Prostate gland (tissue), 2 donors: Measurements from ENCODE around the gene TRRAP.

Experiments used
- POLR2A ChIP-seq: fragments of 450-650 bp; IDR thresholded peaks from one replicate; pipeline ENCODE4 v1.6.1; 2016; ENCODE audit warnings: antibody characterized with exemption, mild to moderate bottlenecking
- POLR2AphosphoS5 ChIP-seq: sonication (generic); formaldehyde crosslinking; IDR thresholded peaks from one replicate; pipeline ENCODE4 v1.6.1; 2017; ENCODE audit warnings: antibody characterized with exemption
- TF ChIP-seq, protein P1 (sequence below), 4 experiments: fragments of 200-600 bp in 2 of 4; fragments of 450-650 bp in 2 of 4; sonication (generic) in 2 of 4; IDR thresholded peaks; 1 replicate in 3 of 4; 2 replicates in 1 of 4; pipeline ENCODE4 v1.5.1; 2016 to 2019; ENCODE audit warnings: antibody characterized with exemption in 4 of 4, mild to moderate bottlenecking in 2 of 4, moderate library complexity in 2 of 4

DNA sequence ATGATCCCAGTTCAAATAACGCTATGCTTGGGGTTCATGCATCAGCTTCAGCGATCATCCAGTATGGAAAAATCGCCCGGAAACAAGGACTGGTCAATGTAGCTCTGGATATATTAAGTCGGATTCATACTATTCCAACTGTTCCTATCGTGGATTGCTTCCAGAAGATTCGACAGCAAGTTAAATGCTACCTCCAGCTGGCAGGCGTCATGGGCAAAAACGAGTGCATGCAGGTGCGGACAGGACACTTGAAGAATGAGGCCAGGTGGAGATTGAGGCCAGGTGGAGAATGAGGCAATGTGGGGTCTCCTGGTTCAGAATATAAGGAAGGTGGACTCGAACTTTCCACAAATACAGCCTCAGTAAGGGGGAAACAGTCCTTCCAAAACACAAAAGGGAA lies 105.8 kb downstream of the TRRAP start:
- TF ChIP-seq, protein P1, sequence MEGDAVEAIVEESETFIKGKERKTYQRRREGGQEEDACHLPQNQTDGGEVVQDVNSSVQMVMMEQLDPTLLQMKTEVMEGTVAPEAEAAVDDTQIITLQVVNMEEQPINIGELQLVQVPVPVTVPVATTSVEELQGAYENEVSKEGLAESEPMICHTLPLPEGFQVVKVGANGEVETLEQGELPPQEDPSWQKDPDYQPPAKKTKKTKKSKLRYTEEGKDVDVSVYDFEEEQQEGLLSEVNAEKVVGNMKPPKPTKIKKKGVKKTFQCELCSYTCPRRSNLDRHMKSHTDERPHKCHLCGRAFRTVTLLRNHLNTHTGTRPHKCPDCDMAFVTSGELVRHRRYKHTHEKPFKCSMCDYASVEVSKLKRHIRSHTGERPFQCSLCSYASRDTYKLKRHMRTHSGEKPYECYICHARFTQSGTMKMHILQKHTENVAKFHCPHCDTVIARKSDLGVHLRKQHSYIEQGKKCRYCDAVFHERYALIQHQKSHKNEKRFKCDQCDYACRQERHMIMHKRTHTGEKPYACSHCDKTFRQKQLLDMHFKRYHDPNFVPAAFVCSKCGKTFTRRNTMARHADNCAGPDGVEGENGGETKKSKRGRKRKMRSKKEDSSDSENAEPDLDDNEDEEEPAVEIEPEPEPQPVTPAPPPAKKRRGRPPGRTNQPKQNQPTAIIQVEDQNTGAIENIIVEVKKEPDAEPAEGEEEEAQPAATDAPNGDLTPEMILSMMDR (IDR thresholded peaks at IDR 0.05): no peak
- no peak for TF ChIP-seq POLR2AphosphoS5
- no peak for TF ChIP-seq POLR2A
